OCI-LY1 (cell line): Measurements from ENCODE around the gene RETSAT.
"Not testable (repeated sequence)": the region's sequence is repeated elsewhere in the genome, so short reads cannot be mapped to it uniquely, and the experiment has no call there.

Experiments used
- H2AFZ ChIP-seq: fragments of 200-600 bp; sonication (generic), shearing (Covaris generic); 2 replicates; pipeline ENCODE4 v1.6.0; 2014; ENCODE audit warnings: antibody characterized with exemption, mild to moderate bottlenecking, low read length
- H3F3A ChIP-seq: fragments of 200-600 bp; sonication (generic), shearing (Covaris generic); 2 replicates; pipeline ENCODE4 v1.6.0; 2014; ENCODE audit warnings: mild to moderate bottlenecking, antibody characterized with exemption, low read length, moderate library complexity; ENCODE audit not compliant: insufficient read depth
- H3K27ac ChIP-seq: fragments of 200-600 bp; sonication (generic); 2 replicates; pipeline ENCODE4 v1.5.1; 2014; ENCODE audit warnings: low read length, mixed run types, mild to moderate bottlenecking, low read depth; ENCODE audit not compliant: poor library complexity, severe bottlenecking
- H3K27me3 ChIP-seq: fragments of 200-600 bp; sonication (generic); 2 replicates; pipeline ENCODE4 v1.6.0; 2014; ENCODE audit warnings: antibody characterized with exemption, mild to moderate bottlenecking, low read length, moderate library complexity; ENCODE audit not compliant: insufficient read depth
- H3K36me3 ChIP-seq: fragments of 200-600 bp; sonication (generic); 2 replicates; pipeline ENCODE4 v1.6.1; 2014; ENCODE audit warnings: mild to moderate bottlenecking, antibody characterized with exemption, low read length, moderate library complexity, mixed read lengths; ENCODE audit not compliant: insufficient read depth
- H3K4me1 ChIP-seq: fragments of 200-600 bp; sonication (generic); 2 replicates; pipeline ENCODE4 v1.5.1; 2014; ENCODE audit warnings: mild to moderate bottlenecking, low read length, moderate library complexity; ENCODE audit not compliant: insufficient read depth, severe bottlenecking
- H3K4me2 ChIP-seq: fragments of 200-600 bp; sonication (generic), shearing (Covaris generic); 2 replicates; pipeline ENCODE4 v1.6.1; 2014; ENCODE audit warnings: low read length
- H3K4me3 ChIP-seq: fragments of 200-600 bp; sonication (generic); 2 replicates; pipeline ENCODE4 v1.5.1; 2014; ENCODE audit warnings: low read length, low read depth, mild to moderate bottlenecking, mixed read lengths; ENCODE audit not compliant: poor library complexity, severe bottlenecking
- H3K79me2 ChIP-seq: fragments of 200-600 bp; shearing (Covaris generic); 2 replicates; pipeline ENCODE4 v1.6.1; 2016; ENCODE audit warnings: mixed run types, low read length, mixed read lengths; ENCODE audit not compliant: insufficient read depth
- H3K9ac ChIP-seq: fragments of 200-600 bp; sonication (generic), shearing (Covaris generic); 2 replicates; pipeline ENCODE4 v1.6.1; 2014; ENCODE audit warnings: mild to moderate bottlenecking, low read length, mixed read lengths
- H3K9me2 ChIP-seq: fragments of 200-600 bp; sonication (generic), shearing (Covaris generic); 2 replicates; pipeline ENCODE4 v1.6.1; 2014; ENCODE audit warnings: low read depth, mild to moderate bottlenecking, low read length, mixed read lengths
- H3K9me3 ChIP-seq: fragments of 200-600 bp; shearing (Covaris generic); 2 replicates; pipeline ENCODE4 v1.6.1; 2014; ENCODE audit warnings: low read length, mixed read lengths
- H4K20me1 ChIP-seq: fragments of 200-600 bp; sonication (generic), shearing (Covaris generic); 2 replicates; pipeline ENCODE4 v1.6.0; 2016; ENCODE audit warnings: mild to moderate bottlenecking, low read length; ENCODE audit not compliant: insufficient read depth
- EZH2 ChIP-seq: fragments of 200-600 bp; sonication (generic), shearing (Covaris generic); IDR thresholded peaks from 2 replicates; pipeline ENCODE4 v1.8.0; 2017; ENCODE audit warnings: borderline replicate concordance, mixed run types, mild to moderate bottlenecking, antibody characterized with exemption, low read length, moderate library complexity, mixed read lengths
- TF ChIP-seq, protein P1 (sequence below): fragments of 200-600 bp; sonication (generic), shearing (Covaris generic); IDR thresholded peaks from 2 replicates; pipeline ENCODE4 v1.5.1; 2017; ENCODE audit warnings: mild to moderate bottlenecking, antibody characterized with exemption, low read length, moderate library complexity, mixed read lengths

The RETSAT gene

GRCh38 chr2:85323351-85323987 is 30.9 kb downstream of the RETSAT start:
- Histone ChIP-seq H3K36me3 (peaks cover 85% of the 10 kb centered on the region), H3K9me2 (no peaks in the 10 kb centered on the region), H3K9me3 (no peaks in the 10 kb centered on the region), H3K27me3 (no peaks in the 10 kb centered on the region), H3K4me2 (no peak overlapping the region), H3K27ac (no peak overlapping the region), H3K9ac (no peak overlapping the region), H3K4me3 (no peak overlapping the region), H4K20me1 (no peaks in the 10 kb centered on the region), H3F3A (no peaks in the 10 kb centered on the region), H2AFZ (no peak overlapping the region), H3K79me2 (peaks cover 28% of the 10 kb centered on the region), H3K4me1 (peaks cover 19% of the 10 kb centered on the region)
- TF ChIP-seq, protein P1, sequence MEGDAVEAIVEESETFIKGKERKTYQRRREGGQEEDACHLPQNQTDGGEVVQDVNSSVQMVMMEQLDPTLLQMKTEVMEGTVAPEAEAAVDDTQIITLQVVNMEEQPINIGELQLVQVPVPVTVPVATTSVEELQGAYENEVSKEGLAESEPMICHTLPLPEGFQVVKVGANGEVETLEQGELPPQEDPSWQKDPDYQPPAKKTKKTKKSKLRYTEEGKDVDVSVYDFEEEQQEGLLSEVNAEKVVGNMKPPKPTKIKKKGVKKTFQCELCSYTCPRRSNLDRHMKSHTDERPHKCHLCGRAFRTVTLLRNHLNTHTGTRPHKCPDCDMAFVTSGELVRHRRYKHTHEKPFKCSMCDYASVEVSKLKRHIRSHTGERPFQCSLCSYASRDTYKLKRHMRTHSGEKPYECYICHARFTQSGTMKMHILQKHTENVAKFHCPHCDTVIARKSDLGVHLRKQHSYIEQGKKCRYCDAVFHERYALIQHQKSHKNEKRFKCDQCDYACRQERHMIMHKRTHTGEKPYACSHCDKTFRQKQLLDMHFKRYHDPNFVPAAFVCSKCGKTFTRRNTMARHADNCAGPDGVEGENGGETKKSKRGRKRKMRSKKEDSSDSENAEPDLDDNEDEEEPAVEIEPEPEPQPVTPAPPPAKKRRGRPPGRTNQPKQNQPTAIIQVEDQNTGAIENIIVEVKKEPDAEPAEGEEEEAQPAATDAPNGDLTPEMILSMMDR: no peak
- no peak for TF ChIP-seq EZH2

DNA sequence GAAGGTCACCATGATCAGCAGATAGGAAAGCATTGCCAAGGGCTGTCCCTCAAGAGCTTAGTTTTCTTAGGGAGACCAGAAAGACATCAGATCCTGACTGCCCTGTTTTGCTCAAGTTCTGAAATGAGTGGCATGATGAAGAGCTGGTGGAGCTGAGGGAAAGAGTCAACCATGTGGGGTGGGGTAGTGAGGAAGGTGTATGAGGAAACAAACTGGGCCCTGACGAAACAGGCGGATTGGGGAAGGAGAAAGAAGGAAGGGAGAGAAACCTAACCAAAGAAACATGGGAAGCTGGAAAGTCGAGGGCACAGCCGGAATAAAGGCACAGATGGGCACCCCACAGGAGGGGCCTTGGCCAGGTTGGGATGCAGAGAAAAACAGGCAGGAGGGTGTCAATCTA is 34.5 kb downstream of the RETSAT start:
- peaks cover 87% of the 10 kb centered on the region for H3K36me3 ChIP-seq

GRCh38 chr2:85318222-85319074 is 35.9 kb downstream of the RETSAT start:
- Histone ChIP-seq H3K27me3 (no peaks in the 10 kb centered on the region), H3F3A (no peaks in the 10 kb centered on the region), H2AFZ (no peak overlapping the region), H3K27ac (no peak overlapping the region), H3K9me2 (no peaks in the 10 kb centered on the region), H3K9ac (no peak overlapping the region), H3K4me1 (no peaks in the 10 kb centered on the region), H3K4me3 (no peak overlapping the region), H3K9me3 (no peaks in the 10 kb centered on the region), H3K36me3 (peaks cover 74% of the 10 kb centered on the region), H3K79me2 (no peaks in the 10 kb centered on the region), H3K4me2 (no peak overlapping the region), H4K20me1 (no peaks in the 10 kb centered on the region)
- TF ChIP-seq, protein P1: no peak
- TF ChIP-seq EZH2: no peak

More for the DNA sequence above, 34.5 kb downstream of the RETSAT start:
- Histone ChIP-seq H3K4me1 (peaks cover 3% of the 10 kb centered on the region), H3K27ac (no peak overlapping the region), H3K27me3 (no peaks in the 10 kb centered on the region), H3K4me3 (no peak overlapping the region), H3K9me3 (no peaks in the 10 kb centered on the region), H3K79me2 (peaks cover under 1% of the 10 kb centered on the region; the same call in 1 of the 2 replicates), H2AFZ (no peak overlapping the region), H3K9ac (no peak overlapping the region), H3K9me2 (no peaks in the 10 kb centered on the region), H3F3A (no peaks in the 10 kb centered on the region), H4K20me1 (no peaks in the 10 kb centered on the region), H3K4me2 (no peak overlapping the region)
- TF ChIP-seq EZH2: no peak
- TF ChIP-seq, protein P1: no peak

DNA sequence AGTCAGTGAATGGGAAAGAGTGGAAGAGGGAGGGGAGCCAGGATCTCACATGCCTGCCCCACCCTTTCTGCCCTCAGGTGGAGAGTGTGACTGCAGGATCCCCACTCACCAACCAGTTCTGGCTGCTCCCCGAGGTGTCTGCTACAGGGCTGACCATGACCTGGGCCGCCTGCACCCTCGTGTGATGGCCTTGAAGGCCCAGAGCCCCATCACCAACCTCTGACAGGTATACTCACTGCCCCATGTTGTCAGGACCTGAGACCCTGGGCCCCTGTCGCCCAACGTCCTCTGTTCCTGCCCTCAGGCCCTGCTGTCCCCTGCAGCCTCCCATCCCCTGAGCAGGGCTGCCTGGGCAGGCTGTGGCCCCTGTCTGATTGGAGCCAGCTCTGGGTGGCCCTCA is 38.4 kb downstream of the RETSAT start:
- H3K4me3 ChIP-seq, H3K4me1 ChIP-seq, H3K4me2 ChIP-seq, H3F3A ChIP-seq, H3K9me3 ChIP-seq, H3K27me3 ChIP-seq, H3K9ac ChIP-seq, H3K79me2 ChIP-seq, H3K9me2 ChIP-seq, H3K27ac ChIP-seq, H2AFZ ChIP-seq, H4K20me1 ChIP-seq: not testable (repeated sequence)
- peaks cover 49% of the 10 kb centered on the region for H3K36me3 ChIP-seq
